T-cell (primary cell): ENCODE data around the gene EPHB4. TPM values are rescaled to one million over a fixed set of nuclear protein-coding genes. Genes with fewer than 3 reads are reported as not detected.

ENCODE experiments used
- ATAC-seq, 4 experiments: fragments of 200-7000 bp in 3 of 4; fragments of 150-1000 bp in 1 of 4; cut with Tn5 transposase; replicated peaks in 1 of 4; 1 replicate in 3 of 4; 2 replicates in 1 of 4; pipeline ENCODE4 v1.10.0; 2021; ENCODE audit warnings: moderate library complexity in 3 of 4, mild to moderate bottlenecking in 2 of 4, moderate number of reproducible peaks in 1 of 4
- CTCF ChIA-PET, 2 donors: fragments of 300-600 bp; sonication (Branson Sonifier 250); formaldehyde crosslinking; loops; one replicate each; lab custom pipeline; 2022; ENCODE audit warnings: antibody characterized with exemption in 2 of 2; lab: Charles Lee
- POLR2A ChIA-PET, 2 donors: fragments of 300-600 bp; sonication (Branson Sonifier 250); formaldehyde crosslinking; loops; one replicate each; lab custom pipeline; 2022; ENCODE audit warnings: antibody characterized with exemption in 2 of 2; lab: Charles Lee
- DNase-seq, 35 experiments: peaks; one replicate each; pipeline versions ENCODE4 v3.0.0 to v3.0.0-alpha.2; 2013 to 2023
- H3K27ac ChIP-seq: one replicate; pipeline ENCODE4 v1.5.1; 2013; ENCODE audit warnings: low read length
- H3K27me3 ChIP-seq, 2 experiments: replicated peaks in 1 of 2; 1 replicate in 1 of 2; 2 replicates in 1 of 2; pipeline versions ENCODE4 v1.6.1 to v1.7.0; 2013; ENCODE audit warnings: low read length in 1 of 2, mixed read lengths in 1 of 2; ENCODE audit not compliant: control insufficient read depth in 2 of 2, insufficient read depth in 2 of 2; ENCODE audit errors: extremely low read depth in 1 of 2
- H3K36me3 ChIP-seq, 2 donors: 1 replicate in 1 of 2; 2 replicates in 1 of 2; pipeline versions ENCODE4 v1.6.1 to v1.7.0; 2013; ENCODE audit warnings: low read length in 1 of 2; ENCODE audit not compliant: control insufficient read depth in 2 of 2, insufficient read depth in 1 of 2; ENCODE audit errors: extremely low read depth in 1 of 2
- H3K4me1 ChIP-seq, 2 experiments: 1 replicate in 1 of 2; 2 replicates in 1 of 2; pipeline versions ENCODE4 v1.6.1 to v1.7.0; 2013; ENCODE audit warnings: low read length in 2 of 2, mixed read lengths in 1 of 2; ENCODE audit not compliant: insufficient read depth in 2 of 2, control insufficient read depth in 1 of 2; ENCODE audit errors: extremely low read depth in 1 of 2
- H3K4me3 ChIP-seq, 2 donors: 1 replicate in 1 of 2; 2 replicates in 1 of 2; pipeline versions ENCODE4 v1.5.1 to v1.7.0; 2013; ENCODE audit warnings: mild to moderate bottlenecking in 2 of 2, low read length in 1 of 2, moderate library complexity in 1 of 2; ENCODE audit not compliant: control insufficient read depth in 1 of 2; ENCODE audit errors: extremely low read depth in 1 of 2
- H3K9me3 ChIP-seq: 2 replicates; pipeline ENCODE4 v1.7.0; 2013
- H3K27ac Mint-ChIP-seq, 2 donors: one replicate each; pipeline ENCODE4 v1.8.0; 2020 to 2021; ENCODE audit warnings: mild to moderate bottlenecking in 2 of 2, mixed read lengths in 2 of 2
- H3K27me3 Mint-ChIP-seq, 2 donors: one replicate each; pipeline ENCODE4 v1.8.0; 2021 to 2022; ENCODE audit warnings: mixed read lengths in 2 of 2
- H3K36me3 Mint-ChIP-seq: one replicate; pipeline ENCODE4 v1.8.0; 2021; ENCODE audit warnings: mixed read lengths
- H3K4me1 Mint-ChIP-seq, 3 donors: one replicate each; pipeline ENCODE4 v1.8.0; 2020 to 2022; ENCODE audit warnings: mixed read lengths in 3 of 3, mild to moderate bottlenecking in 1 of 3
- H3K4me3 Mint-ChIP-seq, 3 donors: one replicate each; pipeline ENCODE4 v1.8.0; 2020 to 2022; ENCODE audit warnings: mild to moderate bottlenecking in 3 of 3, mixed read lengths in 3 of 3, moderate library complexity in 3 of 3
- H3K9me3 Mint-ChIP-seq, 3 donors: one replicate each; pipeline ENCODE4 v1.8.0; 2020 to 2022; ENCODE audit warnings: mixed read lengths in 3 of 3
- WGBS: methylation state at CpG from one replicate; pipeline ENCODE4 v1.1.5; 2013; ENCODE audit warnings: missing lambda C conversion rate; ENCODE audit not compliant: insufficient coverage; 5-methylcytosine and 5-hydroxymethylcytosine counted together
- total RNA-seq, 35 experiments: library from RNA in 6 of 35; stranded (reverse) in 6 of 35; fragments of 120-200 nt in 1 of 35; gene quantifications; one replicate each; pipeline versions ENCODE4 v1.2.1 to v1.2.4 and lab custom pipeline; 2013 to 2026

The EPHB4 gene
- total RNA-seq, 5 donors from 2014 or later (not counting 1 experiment from before 2014, with no cell fraction given), result 7.8 to 12.7 (median 9.5) TPM

GRCh38 chr7:100840470-100841100 is 13.3 kb upstream of the EPHB4 start:
- Histone ChIP-seq H3K27me3 (no peaks in the 10 kb centered on the region), H3K36me3 (no peaks in the 10 kb centered on the region), H3K9me3 (no peaks in the 10 kb centered on the region), H3K27ac (no peak overlapping the region), H3K4me3 (no peak overlapping the region), H3K4me1 (peaks cover 4 to 9% of the 10 kb centered on the region in 2 experiments)
- Mint-ChIP-seq H3K36me3 (no peaks in the 10 kb centered on the region), H3K27ac (no peak overlapping the region), H3K4me3 (no peak overlapping the region), H3K9me3 (no peaks in the 10 kb centered on the region), H3K27me3 (no peaks in the 10 kb centered on the region), H3K4me1 (peaks cover 8 to 14% (median 12%) of the 10 kb centered on the region in 3 donors)
- POLR2A ChIA-PET, result no interaction called here
- DNase-seq (no peak), ATAC-seq (no peak)
- CTCF ChIA-PET, result no interaction called here
- 100% methylated on average over 1 of the region's 8 CpGs for WGBS

- WGBS, result 96% methylated on average over 16 of the region's 18 CpGs
- Histone ChIP-seq H3K36me3 (no peaks in the 10 kb centered on the region), H3K27ac (no peak overlapping the region), H3K4me3 (no peak overlapping the region), H3K27me3 (no peaks in the 10 kb centered on the region), H3K4me1 (peaks cover 4 to 9% of the 10 kb centered on the region in 2 experiments), H3K9me3 (no peaks in the 10 kb centered on the region)
- no peak for DNase-seq
- Mint-ChIP-seq H3K4me1 (peaks cover 8 to 17% (median 14%) of the 10 kb centered on the region in 3 donors), H3K4me3 (no peak overlapping the region), H3K36me3 (no peaks in the 10 kb centered on the region), H3K9me3 (no peaks in the 10 kb centered on the region), H3K27ac (no peak overlapping the region), H3K27me3 (no peaks in the 10 kb centered on the region)
- ChIA-PET CTCF (no interaction called here), POLR2A (no interaction called here)
- ATAC-seq, result no peak
These were observed 12.0 kb upstream of the EPHB4 start for GRCh38 chr7:100839361-100839760.

- no peaks in the 10 kb centered on the region for H3K36me3 Mint-ChIP-seq
- peak; percentile 98 to 100 (median 100) for ATAC-seq
These were observed 9.9 kb upstream of the EPHB4 start for GRCh38 chr7:100837099-100837836.

GRCh38 chr7:100836812-100837098 is 9.4 kb upstream of the EPHB4 start:
- H3K27ac Mint-ChIP-seq, result peak overlapping the region; percentile 80 to 90
- H3K4me1 Mint-ChIP-seq, result peaks cover 8 to 17% (median 14%) of the 10 kb centered on the region in 3 donors
- ChIA-PET CTCF (interaction anchor here in 1 of 2 donors (0.7 kb wide), 1 partner anchor 131 kb away, joined by 4 read pairs; the partner anchor contains the start of gene POP7), POLR2A (interaction anchor here in 1 of 2 donors (0.6 kb wide), 1 partner anchor 21 kb away, joined by 4 read pairs; no protein-coding TSS in a partner anchor)
- Histone ChIP-seq H3K4me1 (peaks cover 4 to 9% of the 10 kb centered on the region in 2 experiments), H3K9me3 (no peaks in the 10 kb centered on the region), H3K27ac (no peak overlapping the region), H3K36me3 (no peaks in the 10 kb centered on the region), H3K4me3 (peak overlapping the region; percentile 50 to 63), H3K27me3 (peaks cover 0 to 6% of the 10 kb centered on the region in 2 experiments)
- H3K36me3 Mint-ChIP-seq, result no peaks in the 10 kb centered on the region
- peak overlapping the region; percentile 85 to 86 (median 85) for H3K4me3 Mint-ChIP-seq
- 84% methylated on average over 3 of the region's 6 CpGs for WGBS
- ATAC-seq (peak in 1 of 4 experiments; percentile 9), DNase-seq (no peak)
- H3K27me3 Mint-ChIP-seq, result no peaks in the 10 kb centered on the region
- H3K9me3 Mint-ChIP-seq, result no peaks in the 10 kb centered on the region

More at GRCh38 chr7:100837099-100837836, 9.9 kb upstream of the EPHB4 start:
- peak; percentile 49 to 83 (median 69) for DNase-seq
- no peaks in the 10 kb centered on the region for H3K9me3 Mint-ChIP-seq
- H3K27me3 ChIP-seq, result peaks cover 0 to 4% of the 10 kb centered on the region in 2 experiments
- WGBS, result 1% methylated on average over 26 of the region's 37 CpGs
- H3K4me1 ChIP-seq, result peaks cover 4 to 9% of the 10 kb centered on the region in 2 experiments
- CTCF ChIA-PET, result interaction anchor here (0.6 to 0.7 kb wide), 3 partner anchors 17 to 410 kb away, joined by 3 to 9 read pairs (median 4); partner anchors contain the start of gene POP7 (in 1 of the 2)
- H3K9me3 ChIP-seq, result no peaks in the 10 kb centered on the region
- H3K27me3 Mint-ChIP-seq, result no peaks in the 10 kb centered on the region
- POLR2A ChIA-PET, result interaction anchor here in 1 of 2 donors (0.6 to 0.7 kb wide), 2 partner anchors 21 to 420 kb away, joined by 4 read pairs; no protein-coding TSS in a partner anchor
- no peaks in the 10 kb centered on the region for H3K36me3 ChIP-seq
- H3K4me3 Mint-ChIP-seq, result peak overlapping the region; percentile 85 to 86 (median 85)
- H3K27ac ChIP-seq, result peak overlapping the region; percentile 19
- H3K27ac Mint-ChIP-seq, result peak overlapping the region; percentile 80 to 90
- H3K4me3 ChIP-seq, result peak overlapping the region; percentile 50 to 63
- peaks cover 8 to 17% (median 14%) of the 10 kb centered on the region in 3 donors for H3K4me1 Mint-ChIP-seq

- ChIA-PET CTCF (interaction anchor here in 1 of 2 donors (0.6 to 0.9 kb wide), 3 partner anchors 16 to 317 kb away, joined by 3 to 4 read pairs (median 4); partner anchors contain the start of genes POP7 and SLC12A9), POLR2A (interaction anchor here (0.6 kb wide), 2 partner anchors 20 to 249 kb away, joined by 3 to 4 read pairs; partner anchors contain the start of gene TRIM56 (in 1 of the 2))
- Mint-ChIP-seq H3K4me3 (peak overlapping the region; percentile 5 to 85 (median 52)), H3K36me3 (no peaks in the 10 kb centered on the region), H3K9me3 (no peaks in the 10 kb centered on the region), H3K4me1 (peaks cover 8 to 17% (median 14%) of the 10 kb centered on the region in 3 donors), H3K27me3 (peaks cover 0 to 3% of the 10 kb centered on the region in 2 donors), H3K27ac (no peak overlapping the region)
- WGBS, result 75% methylated on average over 6 of the region's 17 CpGs
- Histone ChIP-seq H3K9me3 (no peaks in the 10 kb centered on the region), H3K27ac (no peak overlapping the region), H3K36me3 (no peaks in the 10 kb centered on the region), H3K4me1 (peaks cover 4 to 9% of the 10 kb centered on the region in 2 experiments), H3K4me3 (no peak overlapping the region), H3K27me3 (peaks cover 0 to 9% of the 10 kb centered on the region in 2 experiments)
- no peak for DNase-seq
- no peak for ATAC-seq
These were observed 8.8 kb upstream of the EPHB4 start for GRCh38 chr7:100835903-100836811.
